Left forelimb (tissue), 1 donor: ENCODE measurements around the gene WLS.

Experiments
- DNase-seq: peaks from one replicate; pipeline ENCODE4 v3.0.0-alpha.2; 2018; ENCODE audit warnings: low spot score

Gene WLS

DNA sequence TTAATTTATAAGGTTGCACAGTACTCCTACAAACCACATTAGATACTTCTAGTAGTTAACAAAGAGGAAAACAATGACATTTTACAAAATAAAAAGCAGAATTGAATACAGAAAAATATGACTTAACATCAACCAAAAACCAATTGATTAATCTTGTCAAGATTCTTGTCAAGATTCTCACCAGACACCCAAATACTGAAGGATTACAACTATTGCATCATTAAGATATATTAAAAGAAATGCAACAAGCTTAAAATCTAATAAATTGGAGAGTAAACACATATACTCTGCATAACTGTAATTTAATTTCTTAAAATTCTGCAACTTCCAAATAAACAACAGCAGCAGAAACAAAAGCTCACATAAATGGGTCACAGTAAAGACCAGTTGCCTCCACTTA is 4.7 kb downstream of the WLS start:
- DNase-seq, result no peak

GRCh38 chr1:68225781-68226180 is 6.5 kb downstream of the WLS start:
- DNase-seq, result no peak

GRCh38 chr1:68223687-68224086 is 8.6 kb downstream of the WLS start:
- no peak for DNase-seq

- no peak for DNase-seq
Observed at GRCh38 chr1:68221980-68222373, 10.3 kb downstream of the WLS start.

DNA sequence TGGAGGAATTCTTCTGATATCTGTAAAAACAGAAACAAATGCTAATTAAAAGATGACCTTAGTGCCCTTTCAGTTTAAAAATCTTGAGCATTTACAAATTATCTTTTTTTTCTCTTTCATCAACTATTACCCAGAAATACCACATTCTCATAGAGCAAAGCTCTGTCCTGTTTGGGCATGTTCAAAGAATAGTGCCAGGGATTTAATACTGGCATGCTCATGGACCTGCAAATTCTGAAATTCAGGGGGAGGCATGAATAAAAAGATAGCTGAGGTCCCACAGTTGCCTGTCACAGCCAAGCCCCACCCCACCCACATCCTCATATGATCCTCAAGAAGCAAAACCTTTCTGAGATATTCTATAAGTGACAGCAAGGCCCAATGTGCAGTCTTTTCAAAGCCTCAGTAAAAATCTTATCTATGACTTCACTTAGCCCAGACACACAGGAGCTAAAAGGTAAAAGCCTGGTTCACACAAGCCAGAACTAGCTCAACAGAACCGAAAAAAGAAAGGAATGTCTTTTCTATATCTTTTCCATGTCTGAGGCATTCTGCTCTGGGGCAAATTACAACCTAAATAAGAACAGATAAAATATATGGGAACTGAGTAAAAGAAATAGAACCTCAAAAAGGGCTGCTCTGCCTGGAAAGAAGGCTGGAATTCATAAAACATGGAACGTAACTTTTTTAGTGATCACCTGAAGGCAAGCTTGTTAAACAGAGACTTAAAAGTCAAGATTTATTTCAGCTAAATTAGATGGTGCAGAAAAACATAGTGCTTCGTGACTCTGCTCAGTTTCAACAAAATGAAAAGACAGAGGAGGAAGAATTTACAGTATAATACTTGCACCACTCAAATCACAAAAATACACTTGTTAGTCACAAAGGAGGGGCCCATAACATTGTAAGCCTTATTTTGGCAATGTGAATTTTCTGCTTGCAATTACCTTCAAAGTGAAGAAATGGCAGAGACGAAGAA is 11.0 kb downstream of the WLS start:
- no peak for DNase-seq

GRCh38 chr1:68220420-68220819 is 11.9 kb downstream of the WLS start:
- DNase-seq, result no peak

DNA sequence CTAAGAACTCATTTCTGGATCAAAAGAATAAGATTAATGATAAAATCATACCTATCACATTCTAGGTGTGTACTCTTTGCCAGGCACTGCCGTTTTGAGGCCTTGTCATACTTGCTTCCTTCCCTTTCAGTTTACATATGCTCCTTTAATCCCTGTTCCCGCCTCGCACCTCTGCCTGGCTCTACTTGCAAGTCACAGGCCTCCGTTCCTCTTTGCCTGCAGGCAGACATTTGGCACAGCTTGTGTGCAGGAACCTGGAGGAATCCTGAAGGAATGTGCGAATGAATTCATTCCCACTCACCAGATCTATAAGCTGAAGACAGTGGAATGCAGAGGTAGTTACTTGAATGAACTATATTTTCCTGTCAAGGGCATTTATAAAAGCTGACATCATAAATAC is 13.8 kb downstream of the WLS start:
- no peak for DNase-seq

- DNase-seq, result no peak
Observed at GRCh38 chr1:68217618-68218017, 14.7 kb downstream of the WLS start.

DNA sequence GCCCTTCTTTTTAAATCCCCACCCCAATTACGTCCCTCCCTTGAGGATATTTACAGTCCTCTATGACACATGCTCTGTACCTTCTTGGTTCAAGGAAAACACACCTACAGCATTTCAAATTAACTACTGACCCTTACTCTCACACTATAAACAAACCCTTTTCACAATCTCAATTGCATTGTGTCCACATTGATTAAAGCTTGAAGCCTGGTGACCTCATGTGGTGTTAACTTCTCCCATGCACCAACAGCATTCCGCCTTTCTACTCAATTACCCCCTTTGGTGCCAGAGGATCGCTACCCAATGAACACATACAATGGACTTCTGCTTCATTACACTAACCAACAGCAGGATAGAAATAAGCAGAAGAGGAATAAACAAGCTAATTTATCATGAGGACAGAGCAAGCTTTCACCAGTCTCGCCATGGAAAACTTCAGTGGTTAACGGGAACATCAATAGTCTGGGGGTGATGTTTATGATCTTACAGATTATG is 15.2 kb downstream of the WLS start:
- no peak for DNase-seq

GRCh38 chr1:68216089-68216772 is 16.1 kb downstream of the WLS start:
- no peak for DNase-seq

- DNase-seq, result no peak
Observed at GRCh38 chr1:68213843-68214242, 18.5 kb downstream of the WLS start.

GRCh38 chr1:68211761-68212380 is 20.5 kb downstream of the WLS start:
- DNase-seq, result no peak

- no peak for DNase-seq
Observed at GRCh38 chr1:68210829-68211228, 21.5 kb downstream of the WLS start.

GRCh38 chr1:68210027-68210426 is 22.3 kb downstream of the WLS start:
- DNase-seq, result no peak

DNA sequence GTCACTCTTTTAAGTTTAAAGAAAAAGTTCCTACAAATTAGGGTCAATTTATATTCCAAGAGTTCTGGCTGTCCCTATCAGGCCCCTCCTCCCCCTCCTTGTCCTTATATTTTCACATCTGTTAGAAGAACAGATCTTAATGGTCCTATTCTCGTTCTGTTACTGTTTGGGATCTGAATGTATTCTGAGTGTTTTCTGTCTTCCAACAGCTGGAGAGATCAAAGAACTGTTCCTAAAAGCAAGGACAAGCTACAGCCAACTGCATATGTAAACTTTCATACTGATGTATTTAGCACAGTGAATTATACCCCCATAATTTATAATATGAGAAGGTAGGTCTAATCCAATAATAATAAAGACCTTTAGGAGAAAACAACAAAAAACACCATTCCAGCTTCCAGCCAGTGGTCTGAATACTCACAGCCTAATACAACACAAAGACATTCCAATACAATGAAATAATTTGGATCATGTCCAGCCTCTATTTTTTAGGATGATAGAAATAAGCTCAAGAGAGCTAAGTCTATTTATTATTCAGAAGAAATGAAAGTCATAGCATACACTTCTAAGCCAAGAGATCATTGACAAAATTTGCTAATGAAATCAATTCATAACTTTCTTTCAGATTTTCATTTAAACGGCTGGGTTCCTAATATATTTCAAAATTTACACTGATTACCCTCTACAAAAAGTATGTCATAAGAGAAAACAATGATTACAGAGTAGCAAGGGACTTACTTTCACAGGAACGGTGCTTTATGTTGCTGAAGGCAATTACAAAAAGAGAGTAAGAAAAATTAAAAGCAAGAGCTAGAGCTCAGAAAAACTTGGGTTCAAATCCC is 25.3 kb downstream of the WLS start:
- no peak for DNase-seq

GRCh38 chr1:68205794-68206358 is 26.4 kb downstream of the WLS start:
- no peak for DNase-seq

DNA sequence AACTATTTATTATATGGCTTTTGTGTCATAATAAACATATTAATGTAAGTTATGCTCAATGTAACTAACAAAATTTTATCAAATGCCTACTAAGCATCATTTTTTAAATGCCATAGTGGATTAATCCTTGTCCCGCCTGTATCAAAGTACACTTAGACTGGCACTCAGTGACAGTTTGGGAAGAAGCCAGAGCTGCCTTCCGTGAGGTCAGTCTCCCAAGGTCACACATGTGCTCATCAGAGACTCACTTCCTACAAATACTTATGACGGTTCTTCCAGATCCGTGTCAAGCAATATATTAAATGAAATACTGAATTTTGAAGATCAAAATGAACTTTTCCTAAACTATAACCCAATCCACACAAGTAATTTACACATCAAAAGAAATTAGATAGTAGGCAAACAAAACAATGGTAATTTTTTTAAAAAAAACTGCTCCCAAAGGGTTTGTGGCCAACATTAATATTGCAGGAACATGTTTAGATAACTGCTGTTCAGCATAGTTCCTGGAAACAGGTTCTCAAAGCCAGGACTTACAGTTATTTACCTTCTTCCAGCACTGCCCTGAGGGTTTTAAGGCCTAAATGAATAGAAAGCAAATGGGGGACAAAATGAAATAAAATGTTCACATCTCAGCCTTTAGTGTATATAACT is 27.2 kb downstream of the WLS start:
- DNase-seq, result no peak

DNA sequence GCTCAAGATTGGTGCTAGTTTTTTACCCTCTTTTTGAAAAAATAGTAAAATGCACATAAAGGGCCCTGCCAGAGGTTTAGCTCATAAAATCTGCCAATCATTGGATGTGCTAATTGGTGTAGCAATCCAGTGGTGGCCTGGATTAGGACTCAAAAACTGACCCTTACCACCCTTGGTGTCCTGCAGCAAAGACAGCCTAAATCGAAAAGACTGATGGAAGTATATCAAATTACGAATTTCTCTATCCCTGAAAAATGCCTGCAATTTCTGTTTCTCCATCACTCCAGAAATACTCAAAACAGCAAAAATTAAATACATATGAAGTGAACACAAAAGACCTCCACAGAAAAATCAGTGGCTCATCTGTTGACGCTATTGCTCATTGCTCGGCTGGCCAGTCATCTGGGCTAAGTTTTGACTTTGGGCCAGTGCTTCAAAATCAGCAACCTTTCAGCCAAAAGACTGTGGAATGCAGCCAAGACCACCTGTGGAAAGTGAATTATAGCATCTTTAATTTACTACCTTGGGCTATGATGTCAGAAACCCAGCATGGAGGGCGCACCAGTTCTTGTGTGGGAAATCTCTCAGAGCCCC is 30.0 kb downstream of the WLS start:
- DNase-seq, result no peak

- no peak for DNase-seq
Observed at GRCh38 chr1:68201546-68202238, 30.6 kb downstream of the WLS start.

- no peak for DNase-seq
Observed at GRCh38 chr1:68199603-68200002, 32.7 kb downstream of the WLS start.
